ENCODE data around the gene ACE. TPM values are rescaled to one million over a fixed set of nuclear protein-coding genes. Genes with fewer than 3 reads are reported as not detected.

ACE gene
- polyA plus RNA-seq, 1 experiment = 3.1 TPM

- POLR2A ChIA-PET = interaction anchor here (0.6 kb wide), 1 partner anchor 53 kb away, joined by 3 read pairs; no protein-coding TSS in a partner anchor
These were observed 2.1 kb downstream of the ACE start for GRCh38 chr17:63478814-63479494.

GRCh38 chr17:63479495-63480184 lies 2.8 kb downstream of the ACE start:
- Histone ChIP-seq H3K36me3 (ENCODE audit: control insufficient read depth, insufficient read depth, low read length) (no peaks in the 10 kb centered on the region), H3K27me3 (ENCODE audit: control insufficient read depth, insufficient read depth, low read length) (no peaks in the 10 kb centered on the region; the same call in none of the 2 replicates), H3K4me3 (ENCODE audit: low read depth, low read length) (no peak overlapping the region)
- DNase-seq (ENCODE audit: low read depth) = no peak
- ChIA-PET POLR2A (no interaction called here), CTCF (interaction anchor here (0.6 to 7.2 kb wide), 25 partner anchors 9 to 925 kb away, joined by 3 to 135 read pairs (median 5); partner anchors contain the start of genes CYB561 and DCAF7)
- no peak for TF ChIP-seq CTCF (IDR thresholded peaks at IDR 0.05; ENCODE audit: insufficient read depth, low read depth, low read length)

More at GRCh38 chr17:63478814-63479494, 2.1 kb downstream of the ACE start:
- DNase-seq (ENCODE audit: low read depth) = peak; percentile 63
- Histone ChIP-seq H3K4me3 (ENCODE audit: low read depth, low read length) (no peak overlapping the region), H3K27me3 (ENCODE audit: control insufficient read depth, insufficient read depth, low read length) (no peaks in the 10 kb centered on the region; the same call in none of the 2 replicates), H3K36me3 (ENCODE audit: control insufficient read depth, insufficient read depth, low read length) (no peaks in the 10 kb centered on the region)
- CTCF ChIA-PET = interaction anchor here (0.6 to 7.2 kb wide), 28 partner anchors 9 to 924 kb away, joined by 3 to 135 read pairs (median 5); partner anchors contain the start of genes CYB561 and DCAF7
- peak; percentile 97 for TF ChIP-seq CTCF (IDR thresholded peaks at IDR 0.05; ENCODE audit: insufficient read depth, low read depth, low read length)

- TF ChIP-seq CTCF (IDR thresholded peaks at IDR 0.05; ENCODE audit: insufficient read depth, low read depth, low read length) = no peak
- CTCF ChIA-PET = interaction anchor here (0.9 to 7.2 kb wide), 13 partner anchors 8 to 131 kb away, joined by 3 to 135 read pairs (median 17); partner anchors contain the start of genes CYB561 and DCAF7
- POLR2A ChIA-PET = no interaction called here
- H3K4me3 ChIP-seq (ENCODE audit: low read depth, low read length) = no peak overlapping the region
- DNase-seq (ENCODE audit: low read depth) = no peak
- no peaks in the 10 kb centered on the region; the same call in 1 of the 2 replicates for H3K36me3 ChIP-seq (ENCODE audit: control insufficient read depth, insufficient read depth, low read length)
- no peaks in the 10 kb centered on the region; the same call in none of the 2 replicates for H3K27me3 ChIP-seq (ENCODE audit: control insufficient read depth, insufficient read depth, low read length)
These were observed 3.4 kb downstream of the ACE start for GRCh38 chr17:63480192-63480784.

GRCh38 chr17:63480826-63481487 lies 4.1 kb downstream of the ACE start:
- POLR2A ChIA-PET = no interaction called here

More at GRCh38 chr17:63480826-63481487, 4.1 kb downstream of the ACE start:
- CTCF ChIA-PET = interaction anchor here (0.9 to 7.2 kb wide), 7 partner anchors 9 to 131 kb away, joined by 3 to 135 read pairs (median 17); partner anchors contain the start of gene TACO1
- no peaks in the 10 kb centered on the region; the same call in 1 of the 2 replicates for H3K36me3 ChIP-seq (ENCODE audit: control insufficient read depth, insufficient read depth, low read length)
- no peak for TF ChIP-seq CTCF (IDR thresholded peaks at IDR 0.05; ENCODE audit: insufficient read depth, low read depth, low read length)
- no peak overlapping the region for H3K4me3 ChIP-seq (ENCODE audit: low read depth, low read length)
- no peak for DNase-seq (ENCODE audit: low read depth)
- H3K27me3 ChIP-seq (ENCODE audit: control insufficient read depth, insufficient read depth, low read length) = no peaks in the 10 kb centered on the region; the same call in 1 of the 2 replicates

Measured in BJ (cell line).